Activated T-cell treated with anti-CD3 and anti-CD28 coated beads for 1 hour (primary cell): Measurements from ENCODE around the gene ITPKC.
"Not testable (repeated sequence)": the region's sequence is repeated elsewhere in the genome, so short reads cannot be mapped to it uniquely, and the experiment has no call there.

Source experiments
- DNase-seq: peaks from one replicate; pipeline ENCODE4 v3.0.0-alpha.2; 2020; ENCODE audit warnings: low read depth

Gene ITPKC

DNA sequence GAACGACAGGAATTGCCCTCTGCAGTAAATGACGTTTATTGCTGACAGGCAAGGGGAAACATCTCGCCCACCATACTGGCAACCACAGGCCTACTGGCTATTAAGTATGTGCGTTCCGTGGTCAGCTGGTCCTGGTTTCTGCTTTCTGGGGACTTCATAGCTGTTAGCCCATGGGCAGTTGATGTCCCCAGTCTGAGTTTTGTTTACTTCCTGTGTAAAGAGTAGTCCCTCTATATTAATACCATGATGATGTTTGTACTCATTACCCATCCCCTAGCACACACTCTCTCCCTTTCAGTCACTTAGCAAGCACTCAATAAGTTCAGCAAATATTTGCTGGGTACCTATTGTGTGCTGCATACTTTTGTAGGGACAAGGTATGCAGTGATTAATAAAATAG is 52.0 kb downstream of the ITPKC start:
- DNase-seq: no peak

GRCh38 chr19:40771101-40771862 is 54.4 kb downstream of the ITPKC start:
- DNase-seq: not testable (repeated sequence)

GRCh38 chr19:40774916-40775631 is 58.2 kb downstream of the ITPKC start, which contains the start of gene MIA:
TSS of gene MIA (plus strand) at chr19:40775521. CDS start at chr19:40775543, 22 bp downstream.
- no peak for DNase-seq

GRCh38 chr19:40775632-40776022 is 58.7 kb downstream of the ITPKC start:
- no peak for DNase-seq

DNA sequence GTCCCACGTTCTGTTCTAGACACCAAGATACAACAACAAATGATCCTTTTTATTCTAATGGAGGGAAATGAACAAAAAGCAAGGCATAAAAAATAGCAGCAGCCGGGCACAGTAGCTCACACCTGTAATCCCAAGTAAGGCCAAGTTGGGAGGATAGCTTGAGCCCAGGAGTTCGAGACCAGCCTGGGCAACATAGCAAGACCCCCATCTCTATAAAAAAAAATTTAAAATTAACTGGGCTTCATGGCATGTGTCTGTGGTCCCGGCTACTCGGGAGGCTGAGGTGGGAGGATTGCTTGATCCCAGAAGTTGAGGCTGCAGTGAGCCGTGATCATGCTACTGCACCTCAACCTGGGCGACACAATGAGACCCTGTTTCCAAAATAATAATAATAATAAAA is 59.5 kb downstream of the ITPKC start:
- DNase-seq: no peak

DNA sequence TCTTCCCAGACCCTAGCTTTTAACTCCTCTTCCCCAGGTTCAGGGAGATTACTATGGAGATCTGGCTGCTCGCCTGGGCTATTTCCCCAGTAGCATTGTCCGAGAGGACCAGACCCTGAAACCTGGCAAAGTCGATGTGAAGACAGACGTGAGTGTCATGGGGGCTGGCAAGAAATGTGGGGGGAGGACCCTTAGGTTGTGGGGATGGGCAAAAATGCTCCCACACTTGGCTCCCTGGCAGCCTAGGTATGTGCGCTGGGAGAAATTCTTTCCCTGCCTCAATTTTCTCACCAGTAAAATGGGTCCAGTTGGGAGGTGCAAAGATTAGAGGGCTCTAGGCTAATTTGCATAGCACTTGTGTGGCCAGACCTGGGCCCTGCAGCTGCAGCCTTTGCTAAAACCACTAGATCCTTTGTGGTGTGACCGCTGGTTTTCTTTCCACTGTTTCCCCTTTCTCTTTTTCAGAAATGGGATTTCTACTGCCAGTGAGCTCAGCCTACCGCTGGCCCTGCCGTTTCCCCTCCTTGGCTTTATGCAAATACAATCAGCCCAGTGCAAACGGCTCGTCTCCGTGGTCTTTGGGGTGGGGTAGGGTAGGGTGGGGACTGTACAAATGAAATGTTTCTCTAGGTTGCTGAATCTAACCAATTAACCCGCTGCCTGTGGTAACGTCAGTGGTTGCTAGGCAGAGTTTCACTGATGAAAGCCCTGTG is 60.2 kb downstream of the ITPKC start:
- DNase-seq: peak; percentile 78

DNA sequence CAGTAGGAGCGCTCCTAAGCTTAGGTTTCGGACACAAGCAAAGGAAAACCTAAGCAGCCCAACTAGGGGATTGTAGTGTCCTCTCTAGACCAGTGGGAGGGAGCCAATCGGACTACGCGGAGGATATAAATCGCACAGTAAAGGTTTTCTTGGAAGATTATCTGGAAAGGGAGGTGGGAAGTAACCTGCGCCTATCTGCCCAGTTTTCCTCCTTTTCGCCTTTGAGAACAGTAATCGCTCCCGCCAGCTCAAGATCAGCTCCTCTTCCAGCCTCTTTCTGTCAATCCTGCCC is 60.7 kb downstream of the ITPKC start:
- no peak for DNase-seq

GRCh38 chr19:40777937-40778705 is 61.2 kb downstream of the ITPKC start, which contains the start of gene RAB4B:
TSS of gene RAB4B (plus strand) at chr19:40778247. CDS start at chr19:40778376, 129 bp downstream.
- DNase-seq: peak; percentile 100

DNA sequence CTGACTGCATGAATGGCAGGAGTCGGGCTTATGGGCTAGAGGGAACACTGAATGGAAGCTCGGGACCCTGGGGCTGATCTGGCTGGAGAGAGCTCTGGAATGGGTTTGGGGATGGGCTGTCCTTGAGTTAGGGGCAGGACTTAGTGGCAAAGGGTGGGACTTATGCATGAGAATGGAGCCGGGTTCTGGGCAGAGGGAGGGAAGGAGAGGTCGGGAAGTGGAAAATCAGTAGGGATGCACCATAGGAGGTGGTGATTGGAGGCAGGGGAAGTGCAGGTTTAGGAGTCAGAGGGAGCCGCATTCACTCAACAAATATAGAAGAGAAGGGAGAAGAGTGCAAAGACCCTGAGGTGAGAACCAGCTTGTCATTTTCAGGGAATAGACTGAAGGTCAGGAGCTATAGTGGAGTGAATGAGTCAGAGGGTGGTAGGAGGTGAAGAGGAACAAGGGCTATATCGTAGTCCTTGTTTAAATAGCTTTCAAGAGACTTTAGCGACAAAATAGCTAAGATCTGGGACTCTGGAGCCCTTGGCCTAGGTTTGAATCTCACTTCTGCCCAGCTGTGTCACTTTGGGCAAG is 61.9 kb downstream of the ITPKC start:
- no peak for DNase-seq

DNA sequence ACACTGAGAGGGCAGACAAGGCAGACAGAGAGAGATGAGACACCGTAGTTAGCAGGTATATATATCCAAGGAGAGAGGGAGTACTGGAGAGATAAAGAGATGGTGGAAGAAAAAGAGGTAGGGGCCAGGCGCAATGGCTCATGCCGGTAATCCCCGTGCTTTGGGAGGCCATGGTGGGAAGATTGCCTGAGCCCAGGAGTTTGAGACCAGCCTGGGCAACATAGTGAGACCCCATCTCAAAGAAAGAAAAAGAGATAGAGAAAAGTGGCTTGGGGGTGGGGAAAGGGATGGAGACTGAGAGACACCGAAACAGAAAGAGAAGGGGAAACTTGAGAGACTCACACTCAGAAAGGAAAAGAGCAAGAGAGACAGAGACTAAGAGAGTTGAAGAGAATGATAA is 63.7 kb downstream of the ITPKC start:
- DNase-seq: no peak

DNA sequence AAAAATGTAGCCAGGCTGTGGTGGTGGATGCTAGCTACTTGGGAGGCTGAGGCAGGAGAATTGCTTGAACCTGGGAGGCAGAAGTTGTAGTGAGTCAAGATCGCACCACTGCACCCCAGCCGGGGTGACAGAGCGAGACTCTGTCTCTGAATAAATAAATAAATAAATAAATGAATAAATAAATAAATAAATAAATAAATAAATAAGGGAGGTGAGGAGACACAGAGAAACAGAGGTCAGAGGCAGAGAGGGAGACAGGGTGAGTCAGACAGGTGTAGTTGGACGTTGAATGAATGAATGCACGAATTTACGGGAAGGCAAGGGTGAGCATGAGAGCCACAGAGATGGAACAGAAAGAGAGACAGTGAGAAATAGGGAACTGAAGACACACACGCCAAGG is 64.2 kb downstream of the ITPKC start:
- no peak for DNase-seq

- no peak for DNase-seq
Measured at GRCh38 chr19:40783711-40784110, 66.8 kb downstream of the ITPKC start.

- DNase-seq: not testable (repeated sequence)
Measured at GRCh38 chr19:40784146-40784545, 67.2 kb downstream of the ITPKC start.

- no peak for DNase-seq
Measured at GRCh38 chr19:40785526-40785925, 68.6 kb downstream of the ITPKC start.

GRCh38 chr19:40786060-40787037 is 69.4 kb downstream of the ITPKC start:
- DNase-seq: no peak
